Measurements from ENCODE around the gene TMEM225. TPM values are rescaled to one million over a fixed set of nuclear protein-coding genes. Genes with fewer than 3 reads are reported as not detected.

The TMEM225 gene, protein sequence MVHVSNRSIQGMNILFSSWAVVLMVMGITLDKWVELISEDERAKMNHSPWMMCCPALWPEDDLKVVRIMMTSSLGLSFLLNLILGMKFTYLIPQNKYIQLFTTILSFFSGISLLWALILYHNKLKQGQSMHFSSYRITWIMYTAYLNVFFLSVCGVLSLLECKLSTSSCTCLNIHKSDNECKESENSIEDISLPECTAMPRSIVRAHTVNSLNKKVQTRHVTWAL
- total RNA-seq (not detected), polyA plus RNA-seq (not detected)

DNA sequence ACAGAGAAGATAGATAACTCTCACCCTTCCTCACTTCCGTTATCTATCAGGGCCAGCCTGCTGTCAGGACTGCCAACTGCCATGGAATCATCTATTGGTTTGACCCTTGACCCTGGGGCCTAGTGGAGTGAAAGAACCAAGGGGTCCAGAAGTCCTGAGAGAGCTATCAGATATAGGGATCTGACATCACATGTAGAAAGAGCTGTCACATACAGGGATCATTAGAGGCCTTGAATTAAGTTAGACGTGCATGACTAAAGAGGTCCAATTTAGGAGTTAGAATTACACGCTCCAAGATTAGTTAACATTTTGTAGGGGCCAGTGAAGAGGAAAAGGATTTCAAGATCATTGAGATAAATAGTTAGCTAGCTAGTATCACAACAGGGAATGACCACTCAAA, at the start of gene TMEM225:
Gene TMEM225, minus strand, starts transcription at position 101 of the 400 bp plus-strand sequence. CDS start 245 bp downstream, outside the sequence.
- intact Hi-C loops (cut with DNase I): no loop called here
- no peak for DNase-seq
- TF ChIP-seq, protein P1, sequence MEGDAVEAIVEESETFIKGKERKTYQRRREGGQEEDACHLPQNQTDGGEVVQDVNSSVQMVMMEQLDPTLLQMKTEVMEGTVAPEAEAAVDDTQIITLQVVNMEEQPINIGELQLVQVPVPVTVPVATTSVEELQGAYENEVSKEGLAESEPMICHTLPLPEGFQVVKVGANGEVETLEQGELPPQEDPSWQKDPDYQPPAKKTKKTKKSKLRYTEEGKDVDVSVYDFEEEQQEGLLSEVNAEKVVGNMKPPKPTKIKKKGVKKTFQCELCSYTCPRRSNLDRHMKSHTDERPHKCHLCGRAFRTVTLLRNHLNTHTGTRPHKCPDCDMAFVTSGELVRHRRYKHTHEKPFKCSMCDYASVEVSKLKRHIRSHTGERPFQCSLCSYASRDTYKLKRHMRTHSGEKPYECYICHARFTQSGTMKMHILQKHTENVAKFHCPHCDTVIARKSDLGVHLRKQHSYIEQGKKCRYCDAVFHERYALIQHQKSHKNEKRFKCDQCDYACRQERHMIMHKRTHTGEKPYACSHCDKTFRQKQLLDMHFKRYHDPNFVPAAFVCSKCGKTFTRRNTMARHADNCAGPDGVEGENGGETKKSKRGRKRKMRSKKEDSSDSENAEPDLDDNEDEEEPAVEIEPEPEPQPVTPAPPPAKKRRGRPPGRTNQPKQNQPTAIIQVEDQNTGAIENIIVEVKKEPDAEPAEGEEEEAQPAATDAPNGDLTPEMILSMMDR (IDR thresholded peaks at IDR 0.05): no peak
- Histone ChIP-seq H3K27me3 (no peaks in the 10 kb centered on the region), H3K9me3 (no peaks in the 10 kb centered on the region), H3K27ac (no peak within 1 kb of the TSS), H3K4me3 (no peak within 1 kb of the TSS), H3K4me1 (no peaks in the 10 kb centered on the region), H3K36me3 (no peaks in the 10 kb centered on the region)
- 90% methylated on average over 3 of the region's 3 CpGs for WGBS, 2 donors

DNA sequence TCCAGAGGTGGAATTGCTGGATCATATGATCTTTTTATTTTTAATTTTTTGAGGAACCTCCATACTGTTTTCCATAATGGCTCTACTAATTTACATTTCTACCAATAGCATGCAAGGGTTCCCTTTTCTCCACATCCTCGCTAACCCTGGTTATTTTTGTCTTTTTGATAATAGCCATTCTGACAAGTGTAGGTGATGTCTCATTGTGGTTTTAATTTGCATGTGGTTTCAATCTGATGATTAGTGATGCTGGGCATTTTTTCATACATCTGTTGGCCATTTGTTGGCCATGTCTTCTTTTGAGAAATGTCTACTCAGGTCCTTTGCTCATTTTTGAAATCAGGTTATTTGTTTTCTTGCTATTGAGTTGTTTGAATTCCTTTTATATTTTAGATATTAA, 38.6 kb upstream of the TMEM225 start:
- Histone ChIP-seq H3K9me3 (no peaks in the 10 kb centered on the region), H3K4me3 (no peak overlapping the region), H3K27me3 (no peaks in the 10 kb centered on the region), H3K4me1 (no peaks in the 10 kb centered on the region), H3K27ac (no peak overlapping the region), H3K36me3 (no peaks in the 10 kb centered on the region)
- no peak for DNase-seq
- TF ChIP-seq, protein P1 (IDR thresholded peaks at IDR 0.05): no peak
- intact Hi-C loops (cut with DNase I): no loop called here
- WGBS, 2 donors: 82 to 89% methylated on average over 1 of the region's 1 CpG

DNA sequence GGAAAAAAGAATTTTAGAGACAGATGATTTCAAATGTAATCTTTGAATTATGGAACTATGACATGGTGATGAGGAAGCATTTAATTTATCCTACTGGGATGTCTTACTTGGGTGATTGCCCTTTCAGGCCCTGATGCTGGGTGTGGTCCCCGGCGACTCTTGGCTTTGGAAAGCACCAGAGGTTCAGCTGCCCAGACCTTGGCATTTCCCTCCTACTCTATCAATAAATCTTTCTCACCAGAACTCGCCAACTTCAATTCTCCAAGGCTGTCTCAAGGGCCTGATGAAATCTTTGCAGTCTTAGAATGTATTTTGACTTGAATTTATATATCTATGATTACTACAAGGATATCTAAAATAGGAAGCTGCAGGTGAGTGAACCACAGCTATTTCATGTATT, 35.5 kb upstream of the TMEM225 start:
- Histone ChIP-seq H3K4me3 (no peak overlapping the region), H3K27ac (no peak overlapping the region), H3K4me1 (no peaks in the 10 kb centered on the region), H3K9me3 (no peaks in the 10 kb centered on the region), H3K27me3 (no peaks in the 10 kb centered on the region), H3K36me3 (no peaks in the 10 kb centered on the region)
- DNase-seq: no peak
- TF ChIP-seq POLR2A (IDR thresholded peaks at IDR 0.05) (no peak), EP300 (IDR thresholded peaks at IDR 0.05) (no peak), POLR2AphosphoS5 (IDR thresholded peaks at IDR 0.05) (no peak)
- TF ChIP-seq, protein P1 (IDR thresholded peaks at IDR 0.05): no peak
- intact Hi-C loops (cut with DNase I): no loop called here
- 39 to 75% methylated on average over 3 of the region's 3 CpGs for WGBS, 2 donors

DNA sequence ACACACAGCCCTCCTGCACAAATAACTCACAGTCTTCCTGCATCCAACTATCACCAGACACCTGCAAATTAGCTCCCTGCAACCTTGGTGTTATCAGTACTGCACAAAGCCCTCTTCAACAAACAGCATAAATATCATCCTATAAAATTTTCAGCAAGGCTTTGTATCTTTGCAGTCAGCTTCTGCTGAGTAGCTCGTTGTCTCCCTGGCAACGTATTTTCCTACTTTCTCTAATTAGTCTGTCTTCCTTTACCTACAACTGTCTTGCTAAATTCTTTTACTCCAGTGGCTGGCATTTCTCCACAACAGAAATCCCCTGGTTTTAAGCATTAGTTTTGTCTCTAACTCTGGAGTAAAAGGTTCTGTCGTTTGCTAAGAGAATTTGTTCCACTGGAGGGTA, 20.4 kb upstream of the TMEM225 start:
- WGBS, 2 donors: 31 to 50% methylated on average over 3 of the region's 3 CpGs
- Histone ChIP-seq H3K36me3 (no peaks in the 10 kb centered on the region), H3K27ac (no peak overlapping the region), H3K4me1 (no peaks in the 10 kb centered on the region), H3K9me3 (no peaks in the 10 kb centered on the region), H3K27me3 (no peaks in the 10 kb centered on the region), H3K4me3 (no peak overlapping the region)
- no peak for DNase-seq
- no peak for TF ChIP-seq EP300 (IDR thresholded peaks at IDR 0.05)
- no peak for TF ChIP-seq POLR2A (IDR thresholded peaks at IDR 0.05)
- no peak for TF ChIP-seq POLR2AphosphoS5 (IDR thresholded peaks at IDR 0.05)
- TF ChIP-seq, protein P1 (IDR thresholded peaks at IDR 0.05): no peak
- intact Hi-C loops (cut with DNase I): no loop called here

DNA sequence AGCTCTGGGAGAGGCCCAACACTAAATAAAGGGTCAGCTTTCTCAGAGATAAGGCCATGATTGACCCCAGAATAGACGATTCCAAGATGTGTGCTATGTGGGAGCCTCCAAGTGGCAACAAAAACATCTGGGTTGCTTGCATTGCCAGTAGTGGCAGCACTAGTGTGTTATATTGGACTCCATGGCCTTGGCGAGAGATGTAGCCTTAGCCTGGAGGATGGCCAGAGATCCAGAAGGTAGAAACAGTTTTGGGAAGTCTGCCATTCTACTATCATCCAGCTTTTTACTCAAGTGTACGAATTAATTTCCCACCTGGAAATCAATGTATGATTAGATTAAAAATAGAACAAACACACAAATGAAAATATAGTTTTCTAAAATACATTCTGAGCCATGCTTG, 19.5 kb upstream of the TMEM225 start:
- TF ChIP-seq POLR2AphosphoS5 (IDR thresholded peaks at IDR 0.05): no peak
- no peak for TF ChIP-seq POLR2A (IDR thresholded peaks at IDR 0.05)
- TF ChIP-seq, protein P1 (IDR thresholded peaks at IDR 0.05): no peak
- TF ChIP-seq EP300 (IDR thresholded peaks at IDR 0.05): no peak
- Histone ChIP-seq H3K4me3 (no peak overlapping the region), H3K27ac (no peak overlapping the region), H3K27me3 (no peaks in the 10 kb centered on the region), H3K9me3 (no peaks in the 10 kb centered on the region), H3K4me1 (no peaks in the 10 kb centered on the region), H3K36me3 (no peaks in the 10 kb centered on the region)
- DNase-seq: no peak
- 81% methylated on average over 3 of the region's 3 CpGs for whole genome bisulfite sequencing, 2 donors
- intact Hi-C loops (cut with DNase I): no loop called here

Measured in sigmoid colon (tissue), 7 donors.